ENCODE results near the gene NPPB. TPM values are rescaled to one million over a fixed set of nuclear protein-coding genes. Genes with fewer than 3 reads are reported as not detected.

Gene NPPB
- total and polyA plus RNA-seq, 9 of the 15 experiments (the other 6 are each of a cell fraction or from before 2014, with no cell fraction given): not detected

- TF ChIP-seq, protein P1, sequence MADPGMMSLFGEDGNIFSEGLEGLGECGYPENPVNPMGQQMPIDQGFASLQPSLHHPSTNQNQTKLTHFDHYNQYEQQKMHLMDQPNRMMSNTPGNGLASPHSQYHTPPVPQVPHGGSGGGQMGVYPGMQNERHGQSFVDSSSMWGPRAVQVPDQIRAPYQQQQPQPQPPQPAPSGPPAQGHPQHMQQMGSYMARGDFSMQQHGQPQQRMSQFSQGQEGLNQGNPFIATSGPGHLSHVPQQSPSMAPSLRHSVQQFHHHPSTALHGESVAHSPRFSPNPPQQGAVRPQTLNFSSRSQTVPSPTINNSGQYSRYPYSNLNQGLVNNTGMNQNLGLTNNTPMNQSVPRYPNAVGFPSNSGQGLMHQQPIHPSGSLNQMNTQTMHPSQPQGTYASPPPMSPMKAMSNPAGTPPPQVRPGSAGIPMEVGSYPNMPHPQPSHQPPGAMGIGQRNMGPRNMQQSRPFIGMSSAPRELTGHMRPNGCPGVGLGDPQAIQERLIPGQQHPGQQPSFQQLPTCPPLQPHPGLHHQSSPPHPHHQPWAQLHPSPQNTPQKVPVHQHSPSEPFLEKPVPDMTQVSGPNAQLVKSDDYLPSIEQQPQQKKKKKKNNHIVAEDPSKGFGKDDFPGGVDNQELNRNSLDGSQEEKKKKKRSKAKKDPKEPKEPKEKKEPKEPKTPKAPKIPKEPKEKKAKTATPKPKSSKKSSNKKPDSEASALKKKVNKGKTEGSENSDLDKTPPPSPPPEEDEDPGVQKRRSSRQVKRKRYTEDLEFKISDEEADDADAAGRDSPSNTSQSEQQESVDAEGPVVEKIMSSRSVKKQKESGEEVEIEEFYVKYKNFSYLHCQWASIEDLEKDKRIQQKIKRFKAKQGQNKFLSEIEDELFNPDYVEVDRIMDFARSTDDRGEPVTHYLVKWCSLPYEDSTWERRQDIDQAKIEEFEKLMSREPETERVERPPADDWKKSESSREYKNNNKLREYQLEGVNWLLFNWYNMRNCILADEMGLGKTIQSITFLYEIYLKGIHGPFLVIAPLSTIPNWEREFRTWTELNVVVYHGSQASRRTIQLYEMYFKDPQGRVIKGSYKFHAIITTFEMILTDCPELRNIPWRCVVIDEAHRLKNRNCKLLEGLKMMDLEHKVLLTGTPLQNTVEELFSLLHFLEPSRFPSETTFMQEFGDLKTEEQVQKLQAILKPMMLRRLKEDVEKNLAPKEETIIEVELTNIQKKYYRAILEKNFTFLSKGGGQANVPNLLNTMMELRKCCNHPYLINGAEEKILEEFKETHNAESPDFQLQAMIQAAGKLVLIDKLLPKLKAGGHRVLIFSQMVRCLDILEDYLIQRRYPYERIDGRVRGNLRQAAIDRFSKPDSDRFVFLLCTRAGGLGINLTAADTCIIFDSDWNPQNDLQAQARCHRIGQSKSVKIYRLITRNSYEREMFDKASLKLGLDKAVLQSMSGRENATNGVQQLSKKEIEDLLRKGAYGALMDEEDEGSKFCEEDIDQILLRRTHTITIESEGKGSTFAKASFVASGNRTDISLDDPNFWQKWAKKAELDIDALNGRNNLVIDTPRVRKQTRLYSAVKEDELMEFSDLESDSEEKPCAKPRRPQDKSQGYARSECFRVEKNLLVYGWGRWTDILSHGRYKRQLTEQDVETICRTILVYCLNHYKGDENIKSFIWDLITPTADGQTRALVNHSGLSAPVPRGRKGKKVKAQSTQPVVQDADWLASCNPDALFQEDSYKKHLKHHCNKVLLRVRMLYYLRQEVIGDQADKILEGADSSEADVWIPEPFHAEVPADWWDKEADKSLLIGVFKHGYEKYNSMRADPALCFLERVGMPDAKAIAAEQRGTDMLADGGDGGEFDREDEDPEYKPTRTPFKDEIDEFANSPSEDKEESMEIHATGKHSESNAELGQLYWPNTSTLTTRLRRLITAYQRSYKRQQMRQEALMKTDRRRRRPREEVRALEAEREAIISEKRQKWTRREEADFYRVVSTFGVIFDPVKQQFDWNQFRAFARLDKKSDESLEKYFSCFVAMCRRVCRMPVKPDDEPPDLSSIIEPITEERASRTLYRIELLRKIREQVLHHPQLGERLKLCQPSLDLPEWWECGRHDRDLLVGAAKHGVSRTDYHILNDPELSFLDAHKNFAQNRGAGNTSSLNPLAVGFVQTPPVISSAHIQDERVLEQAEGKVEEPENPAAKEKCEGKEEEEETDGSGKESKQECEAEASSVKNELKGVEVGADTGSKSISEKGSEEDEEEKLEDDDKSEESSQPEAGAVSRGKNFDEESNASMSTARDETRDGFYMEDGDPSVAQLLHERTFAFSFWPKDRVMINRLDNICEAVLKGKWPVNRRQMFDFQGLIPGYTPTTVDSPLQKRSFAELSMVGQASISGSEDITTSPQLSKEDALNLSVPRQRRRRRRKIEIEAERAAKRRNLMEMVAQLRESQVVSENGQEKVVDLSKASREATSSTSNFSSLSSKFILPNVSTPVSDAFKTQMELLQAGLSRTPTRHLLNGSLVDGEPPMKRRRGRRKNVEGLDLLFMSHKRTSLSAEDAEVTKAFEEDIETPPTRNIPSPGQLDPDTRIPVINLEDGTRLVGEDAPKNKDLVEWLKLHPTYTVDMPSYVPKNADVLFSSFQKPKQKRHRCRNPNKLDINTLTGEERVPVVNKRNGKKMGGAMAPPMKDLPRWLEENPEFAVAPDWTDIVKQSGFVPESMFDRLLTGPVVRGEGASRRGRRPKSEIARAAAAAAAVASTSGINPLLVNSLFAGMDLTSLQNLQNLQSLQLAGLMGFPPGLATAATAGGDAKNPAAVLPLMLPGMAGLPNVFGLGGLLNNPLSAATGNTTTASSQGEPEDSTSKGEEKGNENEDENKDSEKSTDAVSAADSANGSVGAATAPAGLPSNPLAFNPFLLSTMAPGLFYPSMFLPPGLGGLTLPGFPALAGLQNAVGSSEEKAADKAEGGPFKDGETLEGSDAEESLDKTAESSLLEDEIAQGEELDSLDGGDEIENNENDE (IDR thresholded peaks at IDR 0.05; ENCODE audit: low read depth, low read length): no peak
- no peak for TF ChIP-seq CUX1 (CRISPR knock-in tag; IDR thresholded peaks at IDR 0.05)
- TF ChIP-seq HNRNPUL1 (IDR thresholded peaks at IDR 0.05; ENCODE audit: low read length): no peak
- TF ChIP-seq, protein P2, sequence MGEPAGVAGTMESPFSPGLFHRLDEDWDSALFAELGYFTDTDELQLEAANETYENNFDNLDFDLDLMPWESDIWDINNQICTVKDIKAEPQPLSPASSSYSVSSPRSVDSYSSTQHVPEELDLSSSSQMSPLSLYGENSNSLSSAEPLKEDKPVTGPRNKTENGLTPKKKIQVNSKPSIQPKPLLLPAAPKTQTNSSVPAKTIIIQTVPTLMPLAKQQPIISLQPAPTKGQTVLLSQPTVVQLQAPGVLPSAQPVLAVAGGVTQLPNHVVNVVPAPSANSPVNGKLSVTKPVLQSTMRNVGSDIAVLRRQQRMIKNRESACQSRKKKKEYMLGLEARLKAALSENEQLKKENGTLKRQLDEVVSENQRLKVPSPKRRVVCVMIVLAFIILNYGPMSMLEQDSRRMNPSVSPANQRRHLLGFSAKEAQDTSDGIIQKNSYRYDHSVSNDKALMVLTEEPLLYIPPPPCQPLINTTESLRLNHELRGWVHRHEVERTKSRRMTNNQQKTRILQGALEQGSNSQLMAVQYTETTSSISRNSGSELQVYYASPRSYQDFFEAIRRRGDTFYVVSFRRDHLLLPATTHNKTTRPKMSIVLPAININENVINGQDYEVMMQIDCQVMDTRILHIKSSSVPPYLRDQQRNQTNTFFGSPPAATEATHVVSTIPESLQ (CRISPR knock-in tag; IDR thresholded peaks at IDR 0.05): no peak
- TF ChIP-seq PRMT5 (CRISPR knock-in tag; IDR thresholded peaks at IDR 0.05): no peak
- TF ChIP-seq, protein P3, sequence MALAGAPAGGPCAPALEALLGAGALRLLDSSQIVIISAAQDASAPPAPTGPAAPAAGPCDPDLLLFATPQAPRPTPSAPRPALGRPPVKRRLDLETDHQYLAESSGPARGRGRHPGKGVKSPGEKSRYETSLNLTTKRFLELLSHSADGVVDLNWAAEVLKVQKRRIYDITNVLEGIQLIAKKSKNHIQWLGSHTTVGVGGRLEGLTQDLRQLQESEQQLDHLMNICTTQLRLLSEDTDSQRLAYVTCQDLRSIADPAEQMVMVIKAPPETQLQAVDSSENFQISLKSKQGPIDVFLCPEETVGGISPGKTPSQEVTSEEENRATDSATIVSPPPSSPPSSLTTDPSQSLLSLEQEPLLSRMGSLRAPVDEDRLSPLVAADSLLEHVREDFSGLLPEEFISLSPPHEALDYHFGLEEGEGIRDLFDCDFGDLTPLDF (CRISPR knock-in tag; IDR thresholded peaks at IDR 0.05): no peak
- no peak for TF ChIP-seq NFIC (IDR thresholded peaks at IDR 0.05)
- no peak for TF ChIP-seq TCF3 (CRISPR knock-in tag; IDR thresholded peaks at IDR 0.05)
These were observed 30.1 kb upstream of the NPPB start (continued) for GRCh38 chr1:11888877-11889208.

All from K562 (cell line).